Stomach (tissue), 4 donors: Measurements from ENCODE around the gene CHRNA1.

Experiments used
- CTCF ChIP-seq, 7 experiments: fragments of 450-650 bp in 4 of 7; fragments of 200-600 bp in 3 of 7; sonication (generic) in 3 of 7; IDR thresholded peaks; one replicate each; pipeline ENCODE4 v1.5.1; 2016 to 2019; ENCODE audit warnings: antibody characterized with exemption in 7 of 7, control low read depth in 2 of 7, mild to moderate bottlenecking in 1 of 7
- EP300 ChIP-seq: sonication (generic); formaldehyde crosslinking; IDR thresholded peaks from one replicate; pipeline ENCODE4 v1.6.1; 2017; ENCODE audit warnings: antibody characterized with exemption
- POLR2A ChIP-seq, 4 donors: fragments of 450-650 bp; IDR thresholded peaks; one replicate each; pipeline ENCODE4 v1.6.1; 2016; ENCODE audit warnings: antibody characterized with exemption in 4 of 4, control low read depth in 2 of 4, mild to moderate bottlenecking in 1 of 4, moderate library complexity in 1 of 4
- POLR2AphosphoS5 ChIP-seq, 3 donors: sonication (generic); formaldehyde crosslinking; IDR thresholded peaks; one replicate each; pipeline ENCODE4 v1.6.1; 2016; ENCODE audit warnings: antibody characterized with exemption in 3 of 3

- peak in 5 of 7 experiments; percentile 47 to 75 (median 73) for TF ChIP-seq CTCF (IDR thresholded peaks at IDR 0.05)
- TF ChIP-seq POLR2A (IDR thresholded peaks at IDR 0.05), result no peak
- TF ChIP-seq EP300, result no peak
- no peak for TF ChIP-seq POLR2AphosphoS5 (IDR thresholded peaks at IDR 0.05)
These were observed 7.6 kb upstream of the CHRNA1 start for GRCh38 chr2:174771631-174772471.
